K562 (cell line): ENCODE data around the gene RBFOX2.

Source experiments
- POLR2A ChIP-seq: fragments of 450-650 bp; conservative IDR thresholded peaks from 2 replicates; pipeline ENCODE4 v1.6.1; 2016
- PREB ChIP-seq: sonication (generic); formaldehyde crosslinking; IDR thresholded peaks from 2 replicates; pipeline ENCODE4 v1.8.1; 2023; ENCODE audit warnings: mild to moderate bottlenecking, missing genetic modification reagents

GRCh38 chr22:35919002-35919542 lies 109.6 kb downstream of the RBFOX2 start:
- TF ChIP-seq PREB (CRISPR knock-in tag): no peak
- no peak for TF ChIP-seq POLR2A
